ENCODE measurements around the gene RSAD1.

RSAD1 gene

DNA sequence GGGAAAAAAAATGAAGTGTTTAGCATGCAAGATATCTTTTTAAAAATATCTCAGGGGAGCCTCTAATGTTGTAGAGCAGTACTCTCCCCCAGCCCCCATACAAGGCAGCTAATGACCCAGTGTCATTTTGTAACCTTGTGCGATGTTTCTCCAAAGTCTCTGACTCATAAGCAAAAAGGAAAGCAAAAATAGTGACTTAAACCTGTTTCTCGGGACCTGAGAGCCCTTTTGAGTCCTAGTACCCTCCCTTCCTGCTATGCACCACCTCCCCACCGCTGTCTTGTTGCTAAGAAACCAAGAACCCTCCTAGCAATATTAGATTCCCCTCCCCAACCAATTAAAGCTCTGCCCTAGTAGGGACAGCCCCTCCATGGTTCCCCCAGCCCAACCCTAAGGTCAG is 32.4 kb downstream of the RSAD1 start:
- TF ChIP-seq, protein P1, sequence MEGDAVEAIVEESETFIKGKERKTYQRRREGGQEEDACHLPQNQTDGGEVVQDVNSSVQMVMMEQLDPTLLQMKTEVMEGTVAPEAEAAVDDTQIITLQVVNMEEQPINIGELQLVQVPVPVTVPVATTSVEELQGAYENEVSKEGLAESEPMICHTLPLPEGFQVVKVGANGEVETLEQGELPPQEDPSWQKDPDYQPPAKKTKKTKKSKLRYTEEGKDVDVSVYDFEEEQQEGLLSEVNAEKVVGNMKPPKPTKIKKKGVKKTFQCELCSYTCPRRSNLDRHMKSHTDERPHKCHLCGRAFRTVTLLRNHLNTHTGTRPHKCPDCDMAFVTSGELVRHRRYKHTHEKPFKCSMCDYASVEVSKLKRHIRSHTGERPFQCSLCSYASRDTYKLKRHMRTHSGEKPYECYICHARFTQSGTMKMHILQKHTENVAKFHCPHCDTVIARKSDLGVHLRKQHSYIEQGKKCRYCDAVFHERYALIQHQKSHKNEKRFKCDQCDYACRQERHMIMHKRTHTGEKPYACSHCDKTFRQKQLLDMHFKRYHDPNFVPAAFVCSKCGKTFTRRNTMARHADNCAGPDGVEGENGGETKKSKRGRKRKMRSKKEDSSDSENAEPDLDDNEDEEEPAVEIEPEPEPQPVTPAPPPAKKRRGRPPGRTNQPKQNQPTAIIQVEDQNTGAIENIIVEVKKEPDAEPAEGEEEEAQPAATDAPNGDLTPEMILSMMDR (IDR thresholded peaks at IDR 0.05; ENCODE audit: insufficient read depth, low read depth, low read length, missing control alignments), result no peak
- H3K4me3 ChIP-seq (ENCODE audit: low read depth, low read length), result peak overlapping the region; percentile 28; the same call in 1 of the 2 replicates
- DNase-seq (ENCODE audit: low read depth), result peak; percentile 96

DNA sequence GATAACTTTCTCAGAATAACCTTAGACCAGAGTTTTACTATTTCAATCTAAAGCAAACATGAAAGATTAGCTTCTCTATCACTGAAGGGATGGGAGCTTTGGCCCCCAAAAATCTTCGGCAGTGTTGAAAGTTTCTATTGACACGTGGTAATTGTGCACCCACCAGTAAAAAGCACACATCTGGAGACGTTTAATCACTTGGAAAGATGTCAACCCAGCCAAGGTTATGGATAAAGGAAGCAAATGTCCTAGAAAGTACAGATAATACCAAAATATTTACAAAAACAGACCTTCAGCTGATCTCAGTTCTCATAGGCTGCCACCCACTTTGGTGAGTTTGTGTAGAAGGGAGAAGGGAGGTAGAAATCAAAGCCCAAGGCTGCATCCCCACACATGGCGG is 34.8 kb downstream of the RSAD1 start:
- no peak for DNase-seq (ENCODE audit: low read depth)
- TF ChIP-seq, protein P1 (IDR thresholded peaks at IDR 0.05; ENCODE audit: insufficient read depth, low read depth, low read length, missing control alignments), result no peak
- no peak overlapping the region for H3K4me3 ChIP-seq (ENCODE audit: low read depth, low read length)

DNA sequence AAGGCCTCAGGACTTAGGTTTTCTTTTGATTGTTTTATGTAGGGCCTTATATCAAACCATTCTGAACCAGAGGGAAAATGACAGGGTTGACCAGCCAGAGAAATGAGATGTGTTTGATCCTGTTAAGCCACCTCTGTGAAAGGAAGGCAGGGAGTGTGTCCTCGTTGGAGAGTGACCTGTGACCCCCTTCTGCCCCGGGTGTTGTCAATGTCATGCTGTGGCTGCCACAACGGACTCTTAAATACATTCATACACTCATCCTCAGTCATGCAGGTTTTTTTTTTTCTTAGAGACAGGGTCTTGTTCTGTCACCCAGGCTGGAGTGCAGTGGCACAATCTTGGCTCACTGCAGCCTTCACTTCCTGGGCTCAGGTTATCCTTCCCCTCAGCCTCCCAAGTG is 35.7 kb downstream of the RSAD1 start:
- TF ChIP-seq, protein P1 (IDR thresholded peaks at IDR 0.05; ENCODE audit: insufficient read depth, low read depth, low read length, missing control alignments), result no peak
- no peak for DNase-seq (ENCODE audit: low read depth)
- H3K4me3 ChIP-seq (ENCODE audit: low read depth, low read length), result no peak overlapping the region

DNA sequence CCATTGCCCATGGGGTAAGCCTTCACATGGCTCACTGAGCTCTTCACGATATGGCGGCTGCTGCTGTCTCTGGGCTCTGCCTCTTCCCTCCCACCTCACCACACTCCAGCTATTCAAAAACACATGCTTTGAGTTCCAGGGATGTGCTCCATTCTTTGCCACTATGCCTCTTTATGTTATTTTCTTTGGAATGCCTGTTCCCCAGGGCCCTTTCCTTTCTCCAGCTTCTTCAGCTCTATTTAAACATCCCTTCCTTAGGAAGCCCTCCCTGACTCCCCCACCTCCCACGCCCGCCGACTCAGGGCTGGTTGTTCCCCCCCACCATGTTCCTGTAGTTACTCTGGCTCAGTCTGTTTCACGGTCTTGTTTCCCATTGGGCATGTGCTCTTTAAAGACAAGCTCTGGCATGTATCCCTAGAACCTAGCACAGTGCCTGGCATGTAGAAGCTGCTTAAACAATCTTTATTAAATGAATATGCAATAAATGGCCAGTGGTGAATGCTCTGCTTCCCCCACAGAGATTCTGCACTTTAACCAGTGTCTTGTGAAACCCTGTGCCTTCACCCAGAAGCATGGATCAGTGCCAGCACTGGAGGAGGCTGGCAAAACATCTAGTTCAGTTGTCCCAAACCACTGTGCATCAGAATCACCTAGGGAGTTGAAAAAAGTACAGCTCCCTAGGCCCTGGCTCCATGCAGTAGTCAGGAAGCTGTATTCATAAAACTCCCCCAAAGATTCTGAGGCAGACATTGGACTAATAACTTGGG is 36.5 kb downstream of the RSAD1 start:
- TF ChIP-seq, protein P1 (IDR thresholded peaks at IDR 0.05; ENCODE audit: insufficient read depth, low read depth, low read length, missing control alignments), result no peak
- no peak overlapping the region for H3K4me3 ChIP-seq (ENCODE audit: low read depth, low read length)
- no peak for DNase-seq (ENCODE audit: low read depth)

DNA sequence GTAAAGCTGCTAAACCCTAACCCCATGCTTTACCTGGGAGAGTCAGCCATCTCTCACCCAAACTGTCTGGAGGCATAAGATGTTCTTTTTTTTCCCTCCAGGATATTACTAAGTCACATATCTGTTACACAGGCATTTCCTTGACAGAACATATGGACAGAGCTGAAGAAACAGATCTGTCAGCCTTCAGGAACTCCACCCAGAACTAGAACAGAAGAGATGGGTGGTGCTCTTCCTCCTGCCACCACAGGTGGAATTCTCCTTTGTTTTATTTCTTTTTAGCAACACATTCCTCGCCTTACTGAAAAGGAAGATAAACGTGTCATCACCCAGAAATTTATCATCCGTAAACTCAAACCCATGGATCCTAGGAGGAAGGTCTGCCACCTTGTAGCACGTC is 38.4 kb downstream of the RSAD1 start:
- H3K4me3 ChIP-seq (ENCODE audit: low read depth, low read length), result no peak overlapping the region
- TF ChIP-seq, protein P1 (IDR thresholded peaks at IDR 0.05; ENCODE audit: insufficient read depth, low read depth, low read length, missing control alignments), result no peak
- DNase-seq (ENCODE audit: low read depth), result no peak

DNA sequence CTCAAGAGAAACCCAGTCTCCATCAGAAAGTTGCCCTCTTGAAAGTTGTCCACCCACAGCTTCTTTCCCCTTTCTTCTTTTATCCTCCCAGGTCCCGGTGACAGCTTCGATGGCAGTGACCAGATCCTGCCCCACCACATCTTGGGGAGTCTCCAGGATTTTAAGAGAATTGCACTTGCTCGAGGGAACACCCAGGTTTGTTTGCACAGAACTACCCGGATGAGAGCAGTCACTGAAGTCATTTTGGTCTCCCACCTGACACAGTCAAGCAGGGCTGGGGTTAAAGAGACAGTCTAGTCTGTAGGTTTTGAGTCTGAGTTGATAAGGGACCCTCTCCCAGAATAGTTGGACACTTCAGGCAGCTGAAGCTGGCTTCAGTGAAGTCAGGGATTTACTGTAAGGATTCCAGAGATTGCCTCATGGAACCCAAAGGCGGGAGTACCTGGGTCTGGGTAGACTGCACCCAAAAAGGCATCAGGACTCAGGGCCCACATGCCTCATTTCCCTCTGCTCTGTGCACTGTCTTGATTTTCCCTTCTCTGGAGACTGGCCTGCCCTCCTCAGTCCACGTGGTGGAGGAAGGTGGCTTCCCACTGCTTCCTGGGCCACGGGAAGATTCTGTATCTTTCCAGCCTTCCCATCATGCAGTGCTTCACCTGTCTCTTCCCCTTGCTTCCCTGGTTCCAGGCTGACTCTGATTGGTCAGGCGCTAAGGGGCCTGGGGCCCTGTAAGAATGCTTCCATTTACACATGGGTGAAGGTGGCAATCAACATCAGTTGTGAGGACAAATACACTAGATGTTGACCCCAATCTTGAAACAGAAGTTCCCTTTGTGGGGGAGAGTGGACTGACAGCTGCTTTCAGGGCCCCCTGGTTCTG is 39.1 kb downstream of the RSAD1 start:
- H3K4me3 ChIP-seq (ENCODE audit: low read depth, low read length), result no peak overlapping the region
- TF ChIP-seq, protein P1 (IDR thresholded peaks at IDR 0.05; ENCODE audit: insufficient read depth, low read depth, low read length, missing control alignments), result no peak
- no peak for DNase-seq (ENCODE audit: low read depth)

Measured in GM12865 (cell line).